NCI-H1930 (cell line): ENCODE measurements around the gene AGAP1.

Experiments used
- DNase-seq, 2 experiments: peaks; one replicate each; lab custom pipeline; 2025; lab: John Stamatoyannopoulos, UW

Gene AGAP1

GRCh38 chr2:235508371-235509160 lies 14.7 kb downstream of the AGAP1 start:
- no peak for DNase-seq

- no peak for DNase-seq
These were observed 16.5 kb downstream of the AGAP1 start for GRCh38 chr2:235510318-235510717.

- no peak for DNase-seq
These were observed 17.4 kb downstream of the AGAP1 start for GRCh38 chr2:235511187-235511661.

DNA sequence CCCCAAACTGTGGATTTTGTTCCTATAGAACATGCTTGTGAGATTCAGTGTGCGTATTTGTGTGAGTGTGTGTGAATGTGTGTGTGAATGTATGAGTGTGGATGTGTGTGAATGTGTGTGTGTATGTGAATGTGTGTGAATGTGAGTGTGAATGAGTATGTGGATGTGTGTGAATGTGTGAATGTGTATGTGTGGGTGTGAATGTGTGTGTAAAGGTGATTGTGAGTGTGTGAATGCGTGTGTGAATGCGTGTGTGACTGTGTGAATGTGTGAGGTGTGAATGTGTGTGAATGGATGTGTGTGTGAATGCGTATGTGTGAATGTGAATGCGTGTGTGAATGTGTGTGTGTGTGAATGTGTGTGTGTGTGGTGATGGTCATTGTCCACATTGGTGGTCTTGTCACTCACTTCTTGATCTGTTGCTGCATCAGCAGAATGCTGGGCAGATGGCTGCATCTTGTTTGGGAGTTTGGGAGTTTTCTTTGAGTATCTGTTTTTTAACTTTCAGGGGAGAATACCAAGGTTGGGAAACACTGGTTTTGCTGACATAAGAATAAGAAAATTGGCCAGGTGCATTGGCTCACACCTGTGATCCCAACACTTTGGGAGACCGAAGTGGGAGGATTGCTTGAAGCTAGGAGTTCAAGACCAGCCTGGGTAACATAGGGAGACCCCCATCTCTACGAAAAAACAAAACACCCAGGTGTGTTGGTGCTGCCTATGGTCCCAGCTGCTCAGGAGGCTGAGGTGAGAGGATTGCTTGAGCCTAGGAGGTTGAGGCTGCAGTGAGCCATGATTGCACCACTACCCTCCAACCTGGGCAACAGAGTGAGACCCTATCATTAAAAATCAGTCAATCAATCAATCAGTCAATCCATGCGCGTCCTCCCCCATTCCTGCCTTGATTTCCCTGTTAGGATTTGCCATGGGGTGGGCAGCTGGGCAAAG lies 18.2 kb downstream of the AGAP1 start:
- DNase-seq: no peak

DNA sequence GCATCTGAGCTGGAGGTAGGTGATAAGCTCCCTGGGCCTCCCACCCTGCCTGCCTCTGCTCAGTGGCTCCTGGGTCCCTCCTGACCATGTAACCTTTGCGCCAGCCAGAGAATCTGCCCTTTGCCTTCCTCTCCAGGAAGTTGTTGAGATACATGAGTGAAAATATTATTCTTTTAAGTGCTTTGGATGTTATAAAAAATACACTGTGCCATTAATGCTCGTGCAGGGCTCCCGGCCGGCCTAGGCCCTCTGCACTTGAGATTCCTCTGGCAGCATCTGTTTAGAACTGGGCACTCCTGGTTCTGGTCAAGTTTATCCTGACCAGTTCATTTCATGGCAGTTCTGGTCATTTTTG lies 18.8 kb downstream of the AGAP1 start:
- DNase-seq: no peak

- no peak for DNase-seq
These were observed 20.3 kb downstream of the AGAP1 start for GRCh38 chr2:235513984-235514626.

DNA sequence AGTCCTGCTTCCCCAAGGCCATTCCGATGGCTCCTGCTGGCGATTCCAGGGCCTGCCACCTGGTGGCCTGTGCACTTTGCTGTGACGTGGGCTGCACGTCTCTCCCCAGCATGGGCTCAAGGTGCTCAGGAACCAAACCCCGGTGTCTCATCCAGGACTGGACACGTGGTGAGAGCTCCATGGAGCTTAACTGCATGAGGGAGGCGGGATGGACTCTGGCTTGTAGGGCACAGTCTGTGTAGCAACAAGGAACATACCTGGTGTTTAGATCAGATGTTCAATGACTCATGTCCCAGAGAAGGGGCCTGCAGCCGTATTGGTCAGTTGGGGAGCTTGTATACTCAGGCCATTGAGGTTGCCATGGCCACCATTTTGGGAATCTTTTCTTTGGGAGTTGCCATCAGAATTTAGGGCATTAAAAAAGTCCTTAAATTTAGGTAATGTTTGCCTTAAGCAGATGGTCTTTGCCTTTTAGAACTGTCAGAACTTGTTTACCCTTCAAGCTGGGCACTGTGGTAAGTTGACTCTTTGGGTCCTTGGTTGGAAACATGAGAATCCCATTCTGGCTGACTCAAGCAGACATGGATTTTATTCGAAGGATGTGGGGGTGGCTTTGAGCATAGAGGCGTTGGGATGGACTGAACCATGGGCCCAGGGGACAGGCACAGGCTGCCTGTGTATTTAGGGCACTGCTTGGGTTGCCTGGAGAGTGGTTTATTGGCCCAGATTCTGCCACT lies 21.0 kb downstream of the AGAP1 start:
- DNase-seq: no peak

DNA sequence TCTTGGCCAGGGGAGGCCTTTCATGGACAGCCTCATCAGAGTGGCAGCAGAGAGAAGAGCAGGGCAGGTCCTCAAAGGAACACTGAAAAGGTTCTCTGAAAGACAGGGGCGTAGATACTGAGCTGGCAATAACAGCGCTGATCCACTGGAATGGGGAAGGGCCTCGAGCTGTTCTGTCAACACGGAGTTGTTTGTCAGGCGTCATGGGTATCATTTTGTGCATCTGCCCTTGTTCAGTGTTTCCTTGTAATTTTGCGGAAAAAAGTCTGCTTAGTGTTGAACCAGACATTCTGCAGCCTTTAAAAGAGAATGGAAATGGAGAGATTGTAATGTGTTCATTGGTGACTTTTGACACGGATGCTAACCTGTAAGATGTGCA lies 21.5 kb downstream of the AGAP1 start:
- no peak for DNase-seq

GRCh38 chr2:235515821-235516220 lies 22.0 kb downstream of the AGAP1 start:
- DNase-seq: no peak

- no peak for DNase-seq
These were observed 22.4 kb downstream of the AGAP1 start for GRCh38 chr2:235516257-235516656.

DNA sequence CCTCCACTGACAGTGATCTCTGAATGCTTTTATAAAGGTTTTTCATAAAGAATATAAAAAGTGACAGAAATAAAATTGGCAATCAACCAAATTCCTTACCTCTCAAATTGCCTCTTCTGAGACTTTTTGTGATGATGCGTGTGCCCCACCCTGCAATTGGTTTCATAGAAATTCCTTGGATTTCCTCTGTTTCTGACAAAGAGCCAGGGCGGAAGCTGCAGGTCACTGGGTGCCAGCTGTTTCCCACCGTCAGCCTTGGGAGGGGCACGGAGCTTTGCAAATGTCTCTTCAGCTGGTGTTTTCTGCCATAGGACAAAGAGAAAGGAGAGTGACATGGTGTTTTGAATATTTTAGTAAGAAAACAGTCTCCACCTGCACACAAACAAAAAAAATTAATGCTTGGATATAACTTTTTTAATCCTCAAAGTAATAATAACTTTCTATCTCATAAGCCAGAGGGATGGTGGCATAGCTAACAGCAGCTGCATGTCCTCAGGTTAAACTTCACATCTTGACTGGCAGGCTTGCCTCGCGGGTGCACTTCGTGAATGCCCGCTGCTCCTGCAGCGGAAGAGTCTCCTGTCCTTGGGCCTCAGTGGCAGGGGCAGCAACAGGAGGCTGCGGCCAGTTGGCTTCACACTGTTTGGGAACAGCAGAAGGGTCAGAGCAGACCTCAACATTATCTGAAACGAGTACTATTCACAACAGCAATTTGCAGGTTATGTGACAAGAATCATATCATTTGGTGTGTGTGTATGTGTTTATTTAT lies 24.7 kb downstream of the AGAP1 start:
- no peak for DNase-seq

- no peak for DNase-seq
These were observed 26.9 kb downstream of the AGAP1 start for GRCh38 chr2:235520787-235521186.

DNA sequence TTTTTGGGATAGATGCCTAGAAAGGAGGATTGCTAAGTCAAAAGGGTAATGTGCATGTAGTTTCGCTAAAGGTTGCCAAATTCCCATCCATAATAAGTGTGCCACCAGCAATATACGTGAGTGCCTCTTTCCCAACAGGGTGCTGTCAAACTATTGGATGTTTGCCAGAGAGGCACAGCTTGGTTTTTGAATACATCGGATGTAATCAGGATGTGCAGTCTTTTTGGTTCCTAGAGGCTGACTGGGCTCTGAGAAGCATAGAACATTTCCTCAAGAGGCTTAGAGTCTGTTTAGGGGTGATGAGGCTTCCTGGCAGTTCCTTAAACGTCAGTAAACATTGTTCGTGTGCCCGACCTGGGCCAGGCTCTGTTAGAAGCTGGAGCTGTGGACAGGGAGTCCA lies 28.0 kb downstream of the AGAP1 start:
- no peak for DNase-seq

DNA sequence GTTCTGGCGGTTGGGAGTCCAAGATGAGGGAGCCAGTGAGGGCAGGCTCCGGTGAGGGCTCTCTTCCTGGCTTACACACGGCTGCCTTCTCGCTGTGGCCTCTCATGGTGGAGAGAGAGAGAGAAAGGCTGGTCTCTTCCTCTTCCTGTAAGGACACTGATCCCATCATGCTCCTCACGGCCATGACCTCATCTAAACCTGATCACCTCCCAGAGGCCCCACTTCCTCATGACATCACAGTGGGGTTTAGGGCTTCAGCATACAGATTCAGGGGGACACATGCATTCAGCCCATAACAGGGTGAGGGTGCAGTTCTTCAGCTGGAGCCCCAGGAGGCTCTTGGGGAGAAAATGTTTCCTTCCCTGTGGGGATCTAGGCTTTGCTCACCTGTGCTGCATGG lies 29.2 kb downstream of the AGAP1 start:
- DNase-seq: no peak

- DNase-seq: no peak
These were observed 29.8 kb downstream of the AGAP1 start for GRCh38 chr2:235523486-235524150.

- DNase-seq: no peak
These were observed 32.3 kb downstream of the AGAP1 start for GRCh38 chr2:235526166-235526565.

DNA sequence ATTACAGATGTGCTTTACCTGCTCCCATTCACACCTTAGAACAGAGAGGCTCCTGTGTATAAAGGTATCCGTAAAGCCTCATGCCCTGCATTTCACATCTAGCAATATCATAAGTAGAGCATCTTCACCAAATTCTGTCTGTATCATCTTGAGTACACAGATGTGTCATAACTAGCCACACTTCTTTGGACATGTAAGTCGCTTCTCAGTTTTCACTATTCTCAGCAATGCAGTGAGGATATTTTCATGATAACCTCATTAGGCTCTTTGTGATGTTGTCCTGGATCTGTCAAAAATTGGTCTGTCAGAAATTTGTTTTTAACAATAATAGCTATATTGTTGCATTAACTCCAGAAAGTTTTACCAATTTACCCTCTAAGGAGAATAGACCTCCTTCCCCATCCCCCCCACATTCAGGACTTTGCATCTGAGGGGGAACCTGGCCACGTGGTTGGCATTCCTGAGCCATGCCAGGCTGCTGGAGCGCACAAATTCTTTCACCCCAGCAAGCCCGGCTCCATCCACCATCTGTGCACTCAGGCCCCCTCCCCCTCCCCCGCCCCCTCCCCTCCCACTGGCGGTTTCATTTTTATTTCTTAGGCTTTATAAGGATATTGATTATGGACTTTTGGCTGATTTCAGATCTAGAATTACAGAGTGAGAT lies 34.1 kb downstream of the AGAP1 start:
- DNase-seq: no peak

DNA sequence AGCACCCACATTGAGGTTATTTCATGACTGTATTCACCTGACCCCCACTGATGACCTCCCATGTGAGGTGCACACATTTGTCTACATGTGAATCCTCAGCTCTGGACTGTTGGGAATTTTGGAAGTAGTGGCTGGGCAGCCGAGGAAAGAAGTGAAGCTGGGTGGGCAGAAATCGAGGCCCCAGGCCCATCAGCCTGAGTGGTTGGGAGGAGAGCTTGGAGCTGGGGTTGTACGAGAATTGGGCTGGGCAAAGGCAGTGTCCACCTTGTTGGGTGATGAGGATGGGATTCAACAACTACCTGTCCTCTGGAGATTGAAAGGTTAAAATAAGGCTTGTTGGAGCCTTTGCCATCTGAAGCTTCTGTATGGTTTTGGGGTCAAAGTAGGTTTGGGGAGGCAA lies 35.8 kb downstream of the AGAP1 start:
- DNase-seq: no peak

DNA sequence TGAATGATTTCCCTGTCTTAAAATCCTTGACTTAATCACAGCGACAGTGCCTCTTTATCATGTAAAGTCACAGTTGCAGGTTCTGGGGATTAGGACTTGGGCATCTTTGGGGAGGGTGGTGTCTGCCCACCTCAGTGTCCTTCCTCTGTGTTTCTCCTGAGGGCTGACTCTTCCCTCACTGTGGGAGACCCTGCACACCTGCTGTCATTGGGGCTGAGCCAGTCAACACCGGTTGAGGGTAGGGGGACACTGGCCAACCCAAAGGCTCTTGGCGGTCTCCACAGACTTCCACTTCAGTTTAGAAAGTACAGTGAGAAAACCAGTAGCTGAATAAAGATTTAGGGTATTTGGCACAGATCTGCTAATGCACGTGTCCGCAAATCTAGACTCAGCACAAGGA lies 36.9 kb downstream of the AGAP1 start:
- no peak for DNase-seq

DNA sequence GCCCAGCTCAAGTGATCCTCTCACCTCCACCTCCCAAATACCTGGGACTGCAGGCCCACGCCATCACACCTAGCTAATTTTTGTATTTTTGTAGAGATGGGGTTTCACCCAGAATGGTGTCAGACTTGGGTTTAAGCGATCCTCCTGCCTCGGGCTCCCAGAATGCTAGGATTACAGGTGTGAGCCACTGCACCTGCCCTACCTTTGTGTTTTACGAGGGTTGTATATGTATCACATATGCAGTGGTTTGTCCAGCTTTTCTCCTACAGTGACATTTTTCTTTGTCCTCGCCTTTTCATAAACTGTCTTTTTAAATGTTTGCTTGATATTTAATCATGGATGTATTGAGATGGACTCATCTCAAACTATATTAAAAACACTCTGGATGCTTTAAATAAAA lies 38.5 kb downstream of the AGAP1 start:
- DNase-seq: no peak
